ENCODE measurements around the gene STIM1. TPM values are rescaled to one million over a fixed set of nuclear protein-coding genes. Genes with fewer than 3 reads are reported as not detected.

Gene STIM1
- total and polyA plus RNA-seq, 4 donors = 12.1 to 56.4 (median 41.2) TPM

DNA sequence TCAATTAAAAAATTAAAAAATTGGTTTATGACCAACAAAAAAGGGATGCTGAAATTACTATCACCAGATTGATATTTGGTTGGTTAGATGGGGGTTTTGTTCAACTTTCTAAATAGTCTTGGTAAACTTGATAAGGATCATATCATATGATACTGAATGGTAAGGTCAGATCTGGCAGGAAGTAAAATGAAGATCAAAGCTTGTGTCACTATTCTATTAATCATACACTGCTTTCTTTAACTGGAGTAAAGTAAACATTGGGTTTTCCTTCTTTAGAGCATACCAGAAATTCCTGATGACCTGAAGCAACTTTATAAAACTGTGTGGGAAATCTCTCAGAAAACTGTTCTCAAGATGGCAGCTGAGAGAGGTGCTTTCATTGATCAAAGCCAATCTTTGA lies 279.3 kb downstream of the STIM1 start:
- ATAC-seq (ENCODE audit: insufficient read depth, low FRiP score) (no peak), DNase-seq (peak in 1 of 3 donors; percentile 13)
- H3K9ac ChIP-seq (ENCODE audit: insufficient read depth in 1 of 2, low read length in 2 of 2) = no peak overlapping the region
- no peak overlapping the region for H3K4me3 ChIP-seq
- H3K27ac ChIP-seq (ENCODE audit: low read depth in 1 of 2, low read length in 1 of 2) = no peak overlapping the region
- TF ChIP-seq, protein P1, sequence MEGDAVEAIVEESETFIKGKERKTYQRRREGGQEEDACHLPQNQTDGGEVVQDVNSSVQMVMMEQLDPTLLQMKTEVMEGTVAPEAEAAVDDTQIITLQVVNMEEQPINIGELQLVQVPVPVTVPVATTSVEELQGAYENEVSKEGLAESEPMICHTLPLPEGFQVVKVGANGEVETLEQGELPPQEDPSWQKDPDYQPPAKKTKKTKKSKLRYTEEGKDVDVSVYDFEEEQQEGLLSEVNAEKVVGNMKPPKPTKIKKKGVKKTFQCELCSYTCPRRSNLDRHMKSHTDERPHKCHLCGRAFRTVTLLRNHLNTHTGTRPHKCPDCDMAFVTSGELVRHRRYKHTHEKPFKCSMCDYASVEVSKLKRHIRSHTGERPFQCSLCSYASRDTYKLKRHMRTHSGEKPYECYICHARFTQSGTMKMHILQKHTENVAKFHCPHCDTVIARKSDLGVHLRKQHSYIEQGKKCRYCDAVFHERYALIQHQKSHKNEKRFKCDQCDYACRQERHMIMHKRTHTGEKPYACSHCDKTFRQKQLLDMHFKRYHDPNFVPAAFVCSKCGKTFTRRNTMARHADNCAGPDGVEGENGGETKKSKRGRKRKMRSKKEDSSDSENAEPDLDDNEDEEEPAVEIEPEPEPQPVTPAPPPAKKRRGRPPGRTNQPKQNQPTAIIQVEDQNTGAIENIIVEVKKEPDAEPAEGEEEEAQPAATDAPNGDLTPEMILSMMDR (IDR thresholded peaks at IDR 0.05; ENCODE audit: control extremely low read depth, extremely low read depth) = no peak
- peaks cover 9 to 50% (median 38%) of the 10 kb centered on the region in 4 donors for H3K36me3 ChIP-seq (ENCODE audit: control insufficient read depth in 4 of 4, insufficient read depth in 4 of 4, low read length in 4 of 4)
- H3K4me1 ChIP-seq (ENCODE audit: control insufficient read depth in 5 of 5, insufficient read depth in 5 of 5, low read length in 5 of 5) = no peaks in the 10 kb centered on the region
- peaks cover 0 to 6% (median 2%) of the 10 kb centered on the region in 4 donors for H3K9me3 ChIP-seq (ENCODE audit: control insufficient read depth in 4 of 4, insufficient read depth in 3 of 4, low read length in 3 of 4)
- no peaks in the 10 kb centered on the region for H3K27me3 ChIP-seq (ENCODE audit: control insufficient read depth in 3 of 3, insufficient read depth in 3 of 3, low read length in 2 of 3)

DNA sequence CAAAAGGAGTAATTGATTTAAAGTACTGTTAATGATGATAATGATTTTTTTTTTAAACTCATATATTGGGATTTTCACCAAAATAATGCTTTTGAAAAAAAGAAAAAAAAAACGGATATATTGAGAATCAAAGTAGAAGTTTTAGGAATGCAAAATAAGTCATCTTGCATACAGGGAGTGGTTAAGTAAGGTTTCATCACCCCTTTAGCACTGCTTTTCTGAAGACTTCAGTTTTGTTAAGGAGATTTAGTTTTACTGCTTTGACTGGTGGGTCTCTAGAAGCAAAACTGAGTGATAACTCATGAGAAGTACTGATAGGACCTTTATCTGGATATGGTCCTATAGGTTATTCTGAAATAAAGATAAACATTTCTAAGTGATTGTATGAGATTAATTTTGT lies 283.0 kb downstream of the STIM1 start:
- Histone ChIP-seq H3K27ac (ENCODE audit: low read depth in 1 of 2, low read length in 1 of 2) (no peak overlapping the region), H3K4me1 (ENCODE audit: control insufficient read depth in 5 of 5, insufficient read depth in 5 of 5, low read length in 5 of 5) (no peaks in the 10 kb centered on the region), H3K27me3 (ENCODE audit: control insufficient read depth in 3 of 3, insufficient read depth in 3 of 3, low read length in 2 of 3) (no peaks in the 10 kb centered on the region), H3K36me3 (ENCODE audit: control insufficient read depth in 4 of 4, insufficient read depth in 4 of 4, low read length in 4 of 4) (peaks cover 6 to 48% (median 41%) of the 10 kb centered on the region in 4 donors), H3K9me3 (ENCODE audit: control insufficient read depth in 4 of 4, insufficient read depth in 3 of 4, low read length in 3 of 4) (peaks cover 3 to 7% (median 4%) of the 10 kb centered on the region in 4 donors), H3K4me3 (no peak overlapping the region), H3K9ac (ENCODE audit: insufficient read depth in 1 of 2, low read length in 2 of 2) (no peak overlapping the region)
- 94 to 100% methylated on average over 1 of the region's 1 CpG for WGBS, 2 donors
- TF ChIP-seq, protein P1 (IDR thresholded peaks at IDR 0.05; ENCODE audit: control extremely low read depth, extremely low read depth) = no peak
- no peak for ATAC-seq (ENCODE audit: insufficient read depth, low FRiP score)
- DNase-seq = no peak

DNA sequence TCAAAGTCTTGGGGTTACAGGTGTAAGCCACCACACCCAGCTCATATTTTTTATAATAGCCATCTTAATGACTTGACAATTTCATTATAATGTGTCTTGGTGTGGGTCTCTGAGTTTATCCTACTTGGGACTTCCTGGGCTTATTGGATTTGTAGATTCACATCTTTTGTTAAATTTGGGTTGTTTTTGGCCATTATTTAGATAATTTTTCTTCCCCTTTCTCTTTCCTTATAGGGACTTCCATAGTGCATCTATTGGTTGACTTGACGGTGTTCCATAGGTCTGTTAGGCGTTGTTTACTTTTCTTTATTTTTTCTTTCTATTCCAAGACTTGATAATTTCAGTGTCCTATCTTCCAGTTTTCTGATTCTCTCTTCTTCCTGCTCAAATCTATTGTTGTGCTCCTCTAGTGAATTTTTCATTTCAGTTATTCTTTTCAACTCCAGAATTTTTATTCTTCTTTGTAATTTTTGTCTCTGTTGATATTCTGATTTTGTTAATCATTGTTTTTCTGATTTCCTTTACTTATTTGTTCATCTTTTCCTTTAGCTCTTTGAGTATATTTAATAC lies 284.7 kb downstream of the STIM1 start:
- Histone ChIP-seq H3K4me3 (no peak overlapping the region), H3K9me3 (ENCODE audit: control insufficient read depth in 4 of 4, insufficient read depth in 3 of 4, low read length in 3 of 4) (peaks cover 3 to 7% (median 4%) of the 10 kb centered on the region in 4 donors), H3K36me3 (ENCODE audit: control insufficient read depth in 4 of 4, insufficient read depth in 4 of 4, low read length in 4 of 4) (peaks cover 3 to 44% (median 30%) of the 10 kb centered on the region in 4 donors), H3K27me3 (ENCODE audit: control insufficient read depth in 3 of 3, insufficient read depth in 3 of 3, low read length in 2 of 3) (no peaks in the 10 kb centered on the region), H3K27ac (ENCODE audit: low read depth in 1 of 2, low read length in 1 of 2) (no peak overlapping the region), H3K4me1 (ENCODE audit: control insufficient read depth in 5 of 5, insufficient read depth in 5 of 5, low read length in 5 of 5) (no peaks in the 10 kb centered on the region), H3K9ac (ENCODE audit: insufficient read depth in 1 of 2, low read length in 2 of 2) (no peak overlapping the region)
- ATAC-seq (ENCODE audit: insufficient read depth, low FRiP score) (no peak), DNase-seq (no peak)
- 98% methylated on average over 2 of the region's 2 CpGs for WGBS, 2 donors
- TF ChIP-seq, protein P1 (IDR thresholded peaks at IDR 0.05; ENCODE audit: control extremely low read depth, extremely low read depth) = no peak

Small RNA genes within 50 kb of the gene (small RNA-seq; reads per million reads assigned to genes)
- gene AC087441.2 (ENCODE audit: low replicate concordance) (not detected), gene RF00409 (ENCODE audit: low replicate concordance) (not detected), gene RPS29P20 (ENCODE audit: low replicate concordance) (not detected)

Other genes starting within 250 kb of the STIM1 start
- 1 to 10 TPM; 1.0 to 1.7 TPM for gene ART5, start 213.7 kb upstream of the STIM1 start, total RNA-seq
- under 1 TPM; 0.08 to 0.17 TPM for gene ART5, start 213.7 kb upstream of the STIM1 start, polyA plus RNA-seq
- gene ART1, start 210.5 kb upstream of the STIM1 start, total RNA-seq = under 1 TPM; 0.68 to 0.80 TPM
- under 1 TPM in 1 of 2 donors, not detected in 1; 0.14 TPM for gene ART1, start 210.5 kb upstream of the STIM1 start, polyA plus RNA-seq
- 1 to 10 TPM in 1 of 2 donors, under 1 TPM in 1; 0.71 to 2.9 TPM for gene CHRNA10, start 184.3 kb upstream of the STIM1 start, total RNA-seq
- 1 to 10 TPM; 1.5 to 1.6 TPM for gene CHRNA10, start 184.3 kb upstream of the STIM1 start, polyA plus RNA-seq
- gene NUP98, start 58.1 kb upstream of the STIM1 start, total RNA-seq = 100 to 1,000 TPM in 1 of 2 donors, 10 to 100 TPM in 1; 67.1 to 109 TPM
- gene NUP98, start 58.1 kb upstream of the STIM1 start, polyA plus RNA-seq = 10 to 100 TPM; 16.6 to 52.3 TPM
- 10 to 100 TPM; 22.4 to 23.6 TPM for gene PGAP2, start 47.1 kb upstream of the STIM1 start, total RNA-seq
- 10 to 100 TPM; 17.5 to 19.4 TPM for gene PGAP2, start 47.1 kb upstream of the STIM1 start, polyA plus RNA-seq
- gene RHOG, start 14.7 kb upstream of the STIM1 start, total RNA-seq = 10 to 100 TPM; 15.4 to 95.8 TPM
- 100 to 1,000 TPM in 1 of 2 donors, 10 to 100 TPM in 1; 69.4 to 287 TPM for gene RHOG, start 14.7 kb upstream of the STIM1 start, polyA plus RNA-seq
- gene RRM1, start 239.1 kb downstream of the STIM1 start, total RNA-seq = 10 to 100 TPM; 35.9 to 46.5 TPM
- gene RRM1, start 239.1 kb downstream of the STIM1 start, polyA plus RNA-seq = 10 to 100 TPM in 1 of 2 donors, 1 to 10 TPM in 1; 9.4 to 15.7 TPM